WI38 (cell line): Measurements from ENCODE around the gene GLIPR1L1.
A peak's percentile ranks its signal among the peaks of the same experiment; 100 is the strongest.

Source experiments
- H3K4me3 ChIP-seq: 2 replicates; pipeline ENCODE4 v1.5.1; 2011; ENCODE audit warnings: low read depth, mild to moderate bottlenecking, control low read depth, low read length
- TF ChIP-seq, protein P1 (sequence below): IDR thresholded peaks from 2 replicates; pipeline ENCODE4 v1.5.1; 2012; ENCODE audit warnings: low read depth, mild to moderate bottlenecking, control low read depth, low read length

Gene GLIPR1L1

GRCh38 chr12:75374971-75375370, 40.5 kb downstream of the GLIPR1L1 start:
- H3K4me3 ChIP-seq, result no peak overlapping the region
- TF ChIP-seq, protein P1, sequence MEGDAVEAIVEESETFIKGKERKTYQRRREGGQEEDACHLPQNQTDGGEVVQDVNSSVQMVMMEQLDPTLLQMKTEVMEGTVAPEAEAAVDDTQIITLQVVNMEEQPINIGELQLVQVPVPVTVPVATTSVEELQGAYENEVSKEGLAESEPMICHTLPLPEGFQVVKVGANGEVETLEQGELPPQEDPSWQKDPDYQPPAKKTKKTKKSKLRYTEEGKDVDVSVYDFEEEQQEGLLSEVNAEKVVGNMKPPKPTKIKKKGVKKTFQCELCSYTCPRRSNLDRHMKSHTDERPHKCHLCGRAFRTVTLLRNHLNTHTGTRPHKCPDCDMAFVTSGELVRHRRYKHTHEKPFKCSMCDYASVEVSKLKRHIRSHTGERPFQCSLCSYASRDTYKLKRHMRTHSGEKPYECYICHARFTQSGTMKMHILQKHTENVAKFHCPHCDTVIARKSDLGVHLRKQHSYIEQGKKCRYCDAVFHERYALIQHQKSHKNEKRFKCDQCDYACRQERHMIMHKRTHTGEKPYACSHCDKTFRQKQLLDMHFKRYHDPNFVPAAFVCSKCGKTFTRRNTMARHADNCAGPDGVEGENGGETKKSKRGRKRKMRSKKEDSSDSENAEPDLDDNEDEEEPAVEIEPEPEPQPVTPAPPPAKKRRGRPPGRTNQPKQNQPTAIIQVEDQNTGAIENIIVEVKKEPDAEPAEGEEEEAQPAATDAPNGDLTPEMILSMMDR, result no peak

DNA sequence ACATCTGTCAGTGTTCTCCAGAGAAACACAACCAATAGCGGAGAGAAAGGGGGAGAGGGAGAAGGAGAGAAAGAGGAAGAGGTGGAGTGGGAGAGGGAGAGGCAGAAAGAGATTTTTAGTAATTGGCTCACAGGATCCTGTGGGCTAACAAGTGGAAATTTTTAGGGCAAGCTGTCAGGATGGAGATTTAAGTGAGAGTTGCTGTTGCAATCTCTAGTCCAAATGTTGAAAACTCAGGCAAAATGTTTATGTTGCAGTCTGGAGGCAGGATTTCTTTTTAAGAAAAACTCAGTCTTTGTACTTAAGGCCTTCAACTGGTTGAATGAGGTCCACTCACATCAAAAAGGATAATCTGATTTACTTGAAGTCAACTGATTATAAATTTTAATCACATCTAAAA, 43.9 kb downstream of the GLIPR1L1 start:
- TF ChIP-seq, protein P1, result no peak
- H3K4me3 ChIP-seq, result no peak overlapping the region

GRCh38 chr12:75389061-75389460, 54.6 kb downstream of the GLIPR1L1 start:
- TF ChIP-seq, protein P1, result no peak
- no peak overlapping the region for H3K4me3 ChIP-seq

- H3K4me3 ChIP-seq, result no peak overlapping the region
- TF ChIP-seq, protein P1, result no peak
These were observed 55.2 kb downstream of the GLIPR1L1 start for GRCh38 chr12:75389706-75390105.

GRCh38 chr12:75390156-75390898, 55.9 kb downstream of the GLIPR1L1 start:
- TF ChIP-seq, protein P1, result no peak
- H3K4me3 ChIP-seq, result peak overlapping the region; percentile 48

DNA sequence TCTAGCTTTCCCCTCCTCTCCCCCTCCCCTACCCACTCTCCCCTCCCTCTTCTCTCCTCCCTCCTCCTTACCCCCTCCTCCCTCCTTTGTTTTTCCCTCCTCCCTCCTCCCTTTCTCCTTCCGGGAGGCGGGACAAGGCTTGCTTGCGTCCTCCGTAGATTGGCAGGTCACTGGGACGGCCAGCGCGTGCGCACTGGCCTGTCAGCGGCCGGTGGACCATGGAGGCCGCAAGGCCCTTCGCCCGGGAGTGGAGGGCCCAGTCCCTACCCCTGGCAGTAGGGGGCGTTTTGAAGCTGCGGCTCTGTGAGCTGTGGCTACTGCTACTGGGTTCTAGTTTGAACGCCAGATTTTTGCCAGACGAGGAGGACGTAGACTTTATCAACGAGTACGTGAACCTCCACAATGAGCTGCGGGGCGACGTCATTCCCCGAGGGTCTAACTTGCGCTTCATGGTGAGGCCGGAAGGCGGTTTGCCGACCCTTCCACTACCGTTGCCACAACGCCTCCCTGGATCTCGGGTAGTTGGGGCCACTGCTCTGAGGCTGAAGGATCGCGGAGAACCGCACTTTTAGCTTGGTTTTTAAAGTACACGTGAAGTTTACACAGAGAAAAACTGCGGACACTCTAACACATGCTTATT, 56.5 kb downstream of the GLIPR1L1 start, which contains the start of gene GLIPR1L2:
GLIPR1L2 (plus strand) TSS at position 191 of the 640 bp plus-strand sequence; CDS start at position 219, 28 bp downstream.
- TF ChIP-seq, protein P1, result peak; percentile 63
- peak within 1 kb of the TSS; percentile 58 for H3K4me3 ChIP-seq

- TF ChIP-seq, protein P1, result no peak
- H3K4me3 ChIP-seq, result no peak overlapping the region
These were observed 69.8 kb downstream of the GLIPR1L1 start for GRCh38 chr12:75404231-75404630.
